HCEC 1CT (cell line): ENCODE results near the gene DHDH.
"Not testable (repeated sequence)": the region's sequence is repeated elsewhere in the genome, so short reads cannot be mapped to it uniquely, and the experiment has no call there.

Experiments used
- DNase-seq: peaks from one replicate; pipeline ENCODE4 v3.0.0-alpha.2; 2017

The DHDH gene

GRCh38 chr19:48918071-48918470 lies 15.4 kb upstream of the DHDH start:
- DNase-seq: no peak

GRCh38 chr19:48918801-48919247 lies 14.7 kb upstream of the DHDH start:
- no peak for DNase-seq

GRCh38 chr19:48919271-48919670 lies 14.2 kb upstream of the DHDH start:
- DNase-seq: not testable (repeated sequence)

GRCh38 chr19:48920949-48921348 lies 12.6 kb upstream of the DHDH start:
- DNase-seq: no peak

GRCh38 chr19:48921721-48922500 lies 11.6 kb upstream of the DHDH start:
- no peak for DNase-seq

GRCh38 chr19:48922548-48923490 lies 10.7 kb upstream of the DHDH start:
- no peak for DNase-seq

- peak; percentile 82 for DNase-seq
These were observed 8.2 kb upstream of the DHDH start for GRCh38 chr19:48925240-48925843.

- not testable (repeated sequence) for DNase-seq
These were observed 7.6 kb upstream of the DHDH start for GRCh38 chr19:48925890-48926289.

GRCh38 chr19:48926909-48927308 lies 6.6 kb upstream of the DHDH start:
- peak; percentile 98 for DNase-seq

- not testable (repeated sequence) for DNase-seq
These were observed 5.8 kb upstream of the DHDH start for GRCh38 chr19:48927692-48928091.

GRCh38 chr19:48928164-48929025 lies 5.1 kb upstream of the DHDH start:
- DNase-seq: peak; percentile 4

GRCh38 chr19:48934837-48935236 lies 1.3 kb downstream of the DHDH start:
- no peak for DNase-seq

GRCh38 chr19:48935864-48936263 lies 2.4 kb downstream of the DHDH start:
- no peak for DNase-seq

- DNase-seq: no peak
These were observed 4.8 kb downstream of the DHDH start for GRCh38 chr19:48938256-48938655.

GRCh38 chr19:48940902-48941301 lies 7.4 kb downstream of the DHDH start:
- no peak for DNase-seq

- no peak for DNase-seq
These were observed 9.6 kb downstream of the DHDH start for GRCh38 chr19:48943081-48943480.

- DNase-seq: no peak
These were observed 11.9 kb downstream of the DHDH start for GRCh38 chr19:48945415-48945814.

- DNase-seq: no peak
These were observed 12.3 kb downstream of the DHDH start for GRCh38 chr19:48945817-48946216.

- DNase-seq: no peak
These were observed 13.2 kb downstream of the DHDH start for GRCh38 chr19:48946463-48947257.

- DNase-seq: no peak
These were observed 13.7 kb downstream of the DHDH start for GRCh38 chr19:48947258-48947542.

GRCh38 chr19:48950159-48950558 lies 16.7 kb downstream of the DHDH start:
- DNase-seq: no peak
